MM.1S (cell line): ENCODE results near the gene SFSWAP.
"Not testable (repeated sequence)": the region's sequence is repeated elsewhere in the genome, so short reads cannot be mapped to it uniquely, and the experiment has no call there.

Source experiments
- DNase-seq: peaks from one replicate; pipeline ENCODE4 v3.0.0-alpha.2; 2015
- H2AFZ ChIP-seq: fragments of 300-600 bp; sonication (generic); 2 replicates; pipeline ENCODE4 v1.6.0; 2016; ENCODE audit warnings: antibody characterized with exemption, low read length
- H3F3A ChIP-seq: fragments of 300-600 bp; sonication (generic); 2 replicates; pipeline ENCODE4 v1.6.1; 2016; ENCODE audit warnings: mild to moderate bottlenecking, antibody characterized with exemption, low read length, moderate library complexity, mixed read lengths; ENCODE audit not compliant: insufficient read depth
- H3K27ac ChIP-seq: fragments of 300-600 bp; sonication (generic); 2 replicates; pipeline ENCODE4 v1.5.1; 2016; ENCODE audit warnings: mild to moderate bottlenecking, low read length
- H3K27me3 ChIP-seq: fragments of 300-600 bp; sonication (generic); replicated peaks from 2 replicates; pipeline ENCODE4 v1.6.0; 2016; ENCODE audit warnings: low read length; ENCODE audit not compliant: insufficient read depth
- H3K36me3 ChIP-seq: fragments of 300-600 bp; sonication (generic); replicated peaks from 2 replicates; pipeline ENCODE4 v1.6.1; 2016; ENCODE audit warnings: mild to moderate bottlenecking, low read length, mixed read lengths; ENCODE audit not compliant: insufficient read depth
- H3K4me1 ChIP-seq: fragments of 300-600 bp; sonication (generic); 2 replicates; pipeline ENCODE4 v1.6.1; 2016; ENCODE audit warnings: low read length, mixed read lengths
- H3K4me2 ChIP-seq: fragments of 300-600 bp; sonication (generic); 2 replicates; pipeline ENCODE4 v1.6.0; 2016; ENCODE audit warnings: low read depth, low read length
- H3K4me3 ChIP-seq: fragments of 300-600 bp; sonication (generic); 2 replicates; pipeline ENCODE4 v1.5.1; 2016; ENCODE audit warnings: low read length, mixed read lengths
- H3K79me2 ChIP-seq: fragments of 300-600 bp; sonication (generic); 2 replicates; pipeline ENCODE4 v1.6.1; 2016; ENCODE audit warnings: mixed run types, low read length, mixed read lengths
- H3K9ac ChIP-seq: fragments of 300-600 bp; sonication (generic); 2 replicates; pipeline ENCODE4 v1.6.1; 2016; ENCODE audit warnings: low read length, mixed read lengths
- H3K9me2 ChIP-seq: fragments of 300-600 bp; sonication (generic); replicated peaks from 2 replicates; pipeline ENCODE4 v1.6.1; 2016; ENCODE audit warnings: mild to moderate bottlenecking, low read length, mixed read lengths; ENCODE audit not compliant: insufficient read depth
- H3K9me3 ChIP-seq: fragments of 300-600 bp; sonication (generic); replicated peaks from 2 replicates; pipeline ENCODE4 v1.6.1; 2016; ENCODE audit warnings: mild to moderate bottlenecking, low read length, mixed read lengths; ENCODE audit not compliant: insufficient read depth
- H4K20me1 ChIP-seq: fragments of 300-600 bp; sonication (generic); 2 replicates; pipeline ENCODE4 v1.6.1; 2016; ENCODE audit warnings: mild to moderate bottlenecking, low read length, moderate library complexity, mixed read lengths; ENCODE audit not compliant: insufficient read depth
- EZH2 ChIP-seq: fragments of 300-600 bp; sonication (generic); optimal IDR thresholded peaks from 2 replicates; pipeline ENCODE3; 2017; ENCODE audit warnings: low read depth, mild to moderate bottlenecking, antibody characterized with exemption, low read length, mixed read lengths
- EZH2phosphoT487 ChIP-seq: fragments of 300-600 bp; sonication (generic); IDR thresholded peaks from 2 replicates; pipeline ENCODE4 v1.6.1; 2018; ENCODE audit warnings: antibody characterized with exemption, low read length
- TF ChIP-seq, protein P1 (sequence below): fragments of 300-600 bp; sonication (generic); IDR thresholded peaks from 2 replicates; pipeline ENCODE4 v1.5.1; 2016; ENCODE audit warnings: antibody characterized with exemption, low read length, mixed read lengths

SFSWAP gene

DNA sequence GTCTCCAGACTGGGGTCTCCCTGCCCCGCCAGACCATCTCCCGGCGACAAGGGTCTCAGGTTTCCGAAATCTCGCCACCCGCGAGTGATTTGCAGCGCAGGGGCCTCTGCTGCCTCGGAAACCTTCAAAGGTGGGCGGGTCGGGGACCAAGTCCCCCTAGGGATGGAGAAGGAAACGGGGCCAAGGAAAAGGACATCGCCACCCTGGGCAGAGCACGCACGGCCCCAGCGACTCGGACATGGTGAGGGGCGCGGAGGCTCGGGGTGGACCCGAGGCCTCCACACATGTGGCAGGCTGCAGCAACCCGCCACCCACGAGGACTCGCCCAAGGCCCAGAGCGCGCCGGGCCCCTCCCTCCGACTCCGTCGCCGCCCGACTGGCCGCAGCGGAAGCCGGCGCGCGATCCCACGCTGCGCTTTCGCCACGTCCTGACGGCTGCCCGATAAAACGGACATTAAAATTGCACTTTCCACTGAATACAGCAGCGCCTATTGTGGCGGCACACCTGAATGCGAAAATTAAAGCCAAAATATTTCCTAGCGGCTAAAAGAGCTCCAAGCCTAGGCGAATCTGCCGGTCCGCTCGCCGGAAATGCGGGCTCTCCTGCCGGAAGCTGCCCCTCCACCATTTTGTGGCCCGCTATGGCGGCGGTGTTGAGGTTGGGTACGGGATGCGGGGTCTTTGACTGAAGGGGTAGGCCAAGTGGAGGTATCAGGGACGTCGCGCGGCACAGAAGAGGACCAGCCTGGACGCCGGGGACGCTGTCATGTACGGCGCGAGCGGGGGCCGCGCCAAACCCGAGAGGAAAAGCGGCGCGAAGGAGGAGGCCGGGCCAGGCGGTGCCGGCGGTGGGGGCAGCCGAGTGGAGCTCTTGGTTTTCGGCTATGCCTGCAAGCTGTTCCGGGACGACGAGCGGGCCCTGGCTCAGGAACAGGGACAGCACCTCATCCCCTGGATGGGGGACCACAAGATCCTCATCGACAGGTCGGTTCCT lies at the start of gene SFSWAP:
SFSWAP (plus strand) TSS at position 627 of the 994 bp plus-strand sequence; CDS start at position 767, 140 bp downstream.
- Histone ChIP-seq H3K4me2 (peak within 1 kb of the TSS; percentile 87), H4K20me1 (no peaks in the 10 kb centered on the region), H3K36me3 (no peaks in the 10 kb centered on the region; the same call in 1 of the 2 replicates), H3K79me2 (peaks cover 28% of the 10 kb centered on the region), H3K27ac (peak within 1 kb of the TSS; percentile 88; the same call in 1 of the 2 replicates), H2AFZ (peak within 1 kb of the TSS; percentile 87), H3K9me2 (no peaks in the 10 kb centered on the region), H3F3A (no peaks in the 10 kb centered on the region), H3K4me3 (peak within 1 kb of the TSS; percentile 85), H3K4me1 (no peaks in the 10 kb centered on the region; the same call in 1 of the 2 replicates), H3K9me3 (no peaks in the 10 kb centered on the region), H3K9ac (peak within 1 kb of the TSS; percentile 96), H3K27me3 (no peaks in the 10 kb centered on the region; the same call in 1 of the 2 replicates)
- TF ChIP-seq EZH2 (no peak), EZH2phosphoT487 (no peak)
- TF ChIP-seq, protein P1, sequence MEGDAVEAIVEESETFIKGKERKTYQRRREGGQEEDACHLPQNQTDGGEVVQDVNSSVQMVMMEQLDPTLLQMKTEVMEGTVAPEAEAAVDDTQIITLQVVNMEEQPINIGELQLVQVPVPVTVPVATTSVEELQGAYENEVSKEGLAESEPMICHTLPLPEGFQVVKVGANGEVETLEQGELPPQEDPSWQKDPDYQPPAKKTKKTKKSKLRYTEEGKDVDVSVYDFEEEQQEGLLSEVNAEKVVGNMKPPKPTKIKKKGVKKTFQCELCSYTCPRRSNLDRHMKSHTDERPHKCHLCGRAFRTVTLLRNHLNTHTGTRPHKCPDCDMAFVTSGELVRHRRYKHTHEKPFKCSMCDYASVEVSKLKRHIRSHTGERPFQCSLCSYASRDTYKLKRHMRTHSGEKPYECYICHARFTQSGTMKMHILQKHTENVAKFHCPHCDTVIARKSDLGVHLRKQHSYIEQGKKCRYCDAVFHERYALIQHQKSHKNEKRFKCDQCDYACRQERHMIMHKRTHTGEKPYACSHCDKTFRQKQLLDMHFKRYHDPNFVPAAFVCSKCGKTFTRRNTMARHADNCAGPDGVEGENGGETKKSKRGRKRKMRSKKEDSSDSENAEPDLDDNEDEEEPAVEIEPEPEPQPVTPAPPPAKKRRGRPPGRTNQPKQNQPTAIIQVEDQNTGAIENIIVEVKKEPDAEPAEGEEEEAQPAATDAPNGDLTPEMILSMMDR, result no peak
- peak; percentile 58 for DNase-seq

DNA sequence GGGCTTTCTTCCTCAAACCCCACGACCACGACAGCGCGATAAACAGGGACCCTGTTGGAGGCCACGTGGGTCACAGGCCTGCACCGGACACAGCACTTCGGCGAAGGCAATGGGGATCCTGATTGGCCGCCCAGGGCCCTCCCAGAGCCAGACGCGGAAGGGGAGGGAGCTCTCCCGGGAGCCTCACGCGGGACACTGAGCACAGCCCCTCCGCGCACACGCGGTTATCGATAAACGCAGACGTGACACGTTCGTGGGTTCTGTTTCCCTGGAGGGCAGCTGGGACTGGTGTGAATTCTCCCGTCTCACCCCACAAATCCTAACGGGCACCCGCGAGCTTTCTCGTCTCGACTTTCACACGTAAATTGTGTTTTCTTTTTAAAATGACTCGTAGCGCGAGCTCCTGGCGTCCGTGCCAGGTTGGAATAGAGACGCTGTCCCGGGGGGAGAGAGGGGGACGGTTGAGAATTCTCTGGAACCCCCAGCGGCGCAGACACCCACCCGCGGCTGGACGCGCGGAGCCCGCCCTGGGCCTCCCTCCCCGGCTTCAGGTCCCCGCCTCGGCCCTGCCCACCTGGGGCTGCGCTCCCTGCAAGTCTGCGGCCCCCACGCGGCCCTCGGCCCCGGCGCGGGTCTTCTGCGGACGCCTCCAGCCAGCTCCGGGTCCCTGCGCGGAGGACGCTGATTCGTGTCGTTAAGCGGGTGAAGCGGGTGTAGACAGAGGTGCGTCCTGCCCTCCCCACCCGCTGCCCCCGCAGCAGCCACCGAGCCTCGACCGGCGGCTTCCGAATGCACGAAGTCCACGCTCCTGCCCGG lies 49.5 kb upstream of the SFSWAP start:
- H3K9me3 ChIP-seq, H3K4me1 ChIP-seq, H3F3A ChIP-seq, H3K9ac ChIP-seq, H3K27me3 ChIP-seq, H3K9me2 ChIP-seq, H3K4me3 ChIP-seq, H3K79me2 ChIP-seq, H3K27ac ChIP-seq, H3K36me3 ChIP-seq, DNase-seq, H4K20me1 ChIP-seq, H2AFZ ChIP-seq, H3K4me2 ChIP-seq: not testable (repeated sequence)

DNA sequence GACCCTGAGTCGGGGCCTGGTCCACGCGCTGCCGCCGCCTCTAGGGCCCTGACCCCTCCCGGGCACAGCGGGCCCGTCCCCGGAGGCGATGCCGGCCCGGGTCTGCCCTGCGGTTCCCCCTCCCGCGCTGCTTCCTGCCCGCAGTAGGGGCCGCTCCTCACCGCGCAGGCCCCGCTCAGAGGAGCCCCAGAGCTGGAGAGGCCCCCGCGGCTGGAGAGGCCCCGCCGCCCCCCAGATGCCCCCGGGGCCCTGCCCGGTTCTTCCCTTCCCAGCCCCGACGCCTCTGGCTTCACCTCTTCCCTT lies 49.0 kb upstream of the SFSWAP start:
- not testable (repeated sequence) for H3K9ac ChIP-seq, H3K27me3 ChIP-seq, H3K79me2 ChIP-seq, H3K27ac ChIP-seq, H3K9me3 ChIP-seq, H3K36me3 ChIP-seq, DNase-seq, H3K4me2 ChIP-seq, H3K4me3 ChIP-seq, H3K9me2 ChIP-seq, H4K20me1 ChIP-seq, H3F3A ChIP-seq, H3K4me1 ChIP-seq, H2AFZ ChIP-seq

DNA sequence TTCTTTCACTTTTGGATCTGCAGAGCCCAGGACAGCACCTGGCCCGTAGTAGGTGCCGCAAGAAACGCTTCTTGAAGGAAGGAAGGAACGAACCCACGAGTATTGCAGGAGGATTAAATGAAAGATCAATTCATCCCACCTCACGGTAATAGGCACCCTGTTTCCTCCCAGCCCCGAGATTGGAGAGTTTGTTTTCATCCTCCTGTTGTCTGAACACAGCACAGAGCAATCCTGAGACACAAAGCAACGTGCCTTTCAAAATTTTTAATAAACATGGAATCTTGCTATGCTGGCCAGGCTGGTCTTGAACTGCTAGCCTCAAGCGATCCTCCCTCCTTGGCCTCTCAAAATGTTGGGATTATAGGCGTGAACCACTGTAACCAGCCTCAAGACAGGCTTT lies 48.5 kb upstream of the SFSWAP start:
- H3K4me1 ChIP-seq, H3K4me2 ChIP-seq, H3F3A ChIP-seq, DNase-seq, H3K79me2 ChIP-seq, H3K27ac ChIP-seq, H3K9me2 ChIP-seq, H2AFZ ChIP-seq, H3K9me3 ChIP-seq, H3K4me3 ChIP-seq, H4K20me1 ChIP-seq, H3K9ac ChIP-seq, H3K27me3 ChIP-seq, H3K36me3 ChIP-seq: not testable (repeated sequence)

DNA sequence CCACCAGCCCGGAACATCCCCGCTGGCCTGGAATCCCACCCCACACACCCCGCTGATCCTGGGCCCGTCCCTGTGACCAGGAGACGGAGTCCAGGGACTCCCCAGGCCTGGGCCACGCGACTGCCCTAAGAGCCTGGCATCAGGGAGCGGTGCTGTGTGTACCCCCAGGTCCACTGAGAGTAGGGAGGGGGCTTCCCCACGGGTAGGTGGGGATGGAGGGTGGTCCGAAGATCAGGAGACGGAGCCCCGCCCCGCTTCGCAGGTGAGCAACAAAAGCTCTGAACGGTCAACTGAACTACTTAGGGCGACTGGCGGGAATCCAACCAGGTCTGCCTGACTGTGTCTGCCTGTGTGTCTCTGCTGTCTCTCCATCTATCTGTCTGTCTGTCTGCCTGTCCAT lies 45.2 kb upstream of the SFSWAP start:
- H4K20me1 ChIP-seq, H3F3A ChIP-seq, H3K4me2 ChIP-seq, H3K9ac ChIP-seq, H3K27ac ChIP-seq, H3K4me3 ChIP-seq, DNase-seq, H3K9me3 ChIP-seq, H3K79me2 ChIP-seq, H2AFZ ChIP-seq, H3K9me2 ChIP-seq, H3K4me1 ChIP-seq, H3K36me3 ChIP-seq: not testable (repeated sequence)
- peaks cover 12% of the 10 kb centered on the region; the same call in 1 of the 2 replicates for H3K27me3 ChIP-seq

DNA sequence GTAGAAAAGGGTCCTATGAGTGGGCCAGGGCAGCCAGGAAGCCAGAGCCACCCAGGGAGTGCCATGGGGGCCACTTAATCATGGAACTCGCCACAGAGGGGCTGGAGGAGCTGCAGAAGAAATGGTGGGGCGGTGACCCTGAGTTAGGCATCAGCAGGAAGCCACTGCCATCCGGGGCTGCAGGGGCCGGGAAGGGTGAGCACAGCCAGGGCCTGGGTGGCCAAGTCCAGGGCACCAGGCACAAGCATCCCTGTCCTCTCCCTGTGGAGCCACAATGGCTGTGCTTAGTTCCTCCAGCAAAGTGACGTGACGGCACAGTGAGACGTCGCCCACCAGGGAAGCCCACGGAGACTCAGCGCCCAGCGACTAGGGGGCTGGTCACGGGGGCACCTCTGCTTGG lies 44.4 kb upstream of the SFSWAP start:
- H2AFZ ChIP-seq, H3K4me2 ChIP-seq, H3K9me3 ChIP-seq, H3K9me2 ChIP-seq, H4K20me1 ChIP-seq, H3K4me3 ChIP-seq, H3F3A ChIP-seq, H3K4me1 ChIP-seq, H3K27ac ChIP-seq, H3K9ac ChIP-seq, H3K36me3 ChIP-seq, H3K79me2 ChIP-seq, DNase-seq: not testable (repeated sequence)
- H3K27me3 ChIP-seq, result peaks cover 15% of the 10 kb centered on the region; the same call in 1 of the 2 replicates
